ENCODE results near the gene SCG2. TPM values are rescaled to one million over a fixed set of nuclear protein-coding genes. Genes with fewer than 3 reads are reported as not detected.

SCG2 gene
- total RNA-seq, 1 donor from 2014 or later = 0.19 TPM

DNA sequence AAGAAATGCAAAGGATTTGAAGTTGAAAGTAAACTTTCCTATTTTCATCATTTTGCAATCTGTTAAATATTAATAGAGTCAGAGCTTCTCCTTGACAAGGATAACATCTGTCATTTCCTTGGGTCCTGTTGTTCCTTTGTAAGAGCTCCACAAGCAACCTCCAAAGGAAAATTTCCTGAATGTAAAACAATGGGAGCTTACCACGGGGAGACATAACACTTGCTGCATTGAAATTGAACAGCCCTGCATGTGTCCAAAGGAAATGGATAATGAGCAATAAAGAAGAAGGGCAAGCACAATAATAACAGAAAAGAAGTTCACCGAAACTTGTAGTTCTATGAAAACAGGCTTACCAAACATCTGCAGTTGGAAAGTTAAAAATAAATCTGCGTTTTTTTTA, 42.0 kb upstream of the SCG2 start:
- Histone ChIP-seq H3K27ac (replicated peaks) (no peak overlapping the region), H3K9me3 (replicated peaks) (peaks cover under 1% of the 10 kb centered on the region), H3K36me3 (no peaks in the 10 kb centered on the region), H3K4me1 (no peaks in the 10 kb centered on the region), H3K27me3 (ENCODE audit: low read depth) (no peaks in the 10 kb centered on the region), H3K4me3 (no peak overlapping the region)
- intact Hi-C loops (cut with micrococcal nuclease) = no loop called here
- DNase-seq = no peak
- TF ChIP-seq, protein P1, sequence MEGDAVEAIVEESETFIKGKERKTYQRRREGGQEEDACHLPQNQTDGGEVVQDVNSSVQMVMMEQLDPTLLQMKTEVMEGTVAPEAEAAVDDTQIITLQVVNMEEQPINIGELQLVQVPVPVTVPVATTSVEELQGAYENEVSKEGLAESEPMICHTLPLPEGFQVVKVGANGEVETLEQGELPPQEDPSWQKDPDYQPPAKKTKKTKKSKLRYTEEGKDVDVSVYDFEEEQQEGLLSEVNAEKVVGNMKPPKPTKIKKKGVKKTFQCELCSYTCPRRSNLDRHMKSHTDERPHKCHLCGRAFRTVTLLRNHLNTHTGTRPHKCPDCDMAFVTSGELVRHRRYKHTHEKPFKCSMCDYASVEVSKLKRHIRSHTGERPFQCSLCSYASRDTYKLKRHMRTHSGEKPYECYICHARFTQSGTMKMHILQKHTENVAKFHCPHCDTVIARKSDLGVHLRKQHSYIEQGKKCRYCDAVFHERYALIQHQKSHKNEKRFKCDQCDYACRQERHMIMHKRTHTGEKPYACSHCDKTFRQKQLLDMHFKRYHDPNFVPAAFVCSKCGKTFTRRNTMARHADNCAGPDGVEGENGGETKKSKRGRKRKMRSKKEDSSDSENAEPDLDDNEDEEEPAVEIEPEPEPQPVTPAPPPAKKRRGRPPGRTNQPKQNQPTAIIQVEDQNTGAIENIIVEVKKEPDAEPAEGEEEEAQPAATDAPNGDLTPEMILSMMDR (IDR thresholded peaks at IDR 0.05; ENCODE audit: borderline replicate concordance) = no peak

DNA sequence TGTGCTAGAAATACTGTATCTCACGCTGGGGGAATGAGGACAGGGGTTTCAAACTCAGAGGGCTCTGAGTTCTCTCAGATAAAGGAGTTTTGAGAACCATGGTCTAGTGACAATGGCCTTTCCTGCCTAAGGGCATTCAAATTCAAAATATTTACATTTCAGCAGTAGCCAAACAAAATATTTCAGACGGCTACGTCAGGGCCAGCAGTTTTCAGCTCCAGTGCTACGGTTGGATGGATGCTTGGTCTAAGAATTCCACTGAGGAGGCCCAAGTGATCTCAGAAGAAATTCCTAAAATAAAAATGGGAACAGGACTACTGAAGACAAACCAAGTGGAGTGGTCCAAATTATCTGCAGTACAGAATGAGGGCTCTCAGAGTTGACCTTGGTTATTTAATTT, 41.1 kb upstream of the SCG2 start:
- TF ChIP-seq, protein P1 (IDR thresholded peaks at IDR 0.05; ENCODE audit: borderline replicate concordance) = no peak
- Histone ChIP-seq H3K4me3 (no peak overlapping the region), H3K9me3 (replicated peaks) (peaks cover 6% of the 10 kb centered on the region), H3K27ac (replicated peaks) (no peak overlapping the region), H3K4me1 (no peaks in the 10 kb centered on the region), H3K36me3 (no peaks in the 10 kb centered on the region), H3K27me3 (ENCODE audit: low read depth) (no peaks in the 10 kb centered on the region)
- DNase-seq = no peak
- intact Hi-C loops (cut with micrococcal nuclease) = no loop called here

DNA sequence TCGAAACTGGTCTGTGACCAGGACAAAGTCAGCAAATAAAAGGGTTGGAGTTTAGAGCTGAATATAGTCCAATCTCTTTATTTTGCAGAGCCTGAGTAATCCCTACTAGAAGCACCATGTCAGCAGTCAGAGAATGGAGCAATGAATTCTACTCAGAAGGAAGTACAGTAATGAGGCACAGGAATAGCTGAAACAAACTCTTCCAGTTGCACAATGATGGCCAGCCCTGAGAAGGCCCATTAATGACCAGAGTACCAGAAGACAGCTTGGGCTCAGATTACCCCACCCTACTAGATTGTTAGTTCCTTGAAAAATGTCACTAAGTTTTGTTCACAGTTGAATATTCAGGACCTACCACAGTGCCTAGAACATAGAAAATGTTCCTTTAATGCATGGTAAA, 40.3 kb upstream of the SCG2 start:
- intact Hi-C loops (cut with micrococcal nuclease) = no loop called here
- Histone ChIP-seq H3K4me1 (no peaks in the 10 kb centered on the region), H3K4me3 (no peak overlapping the region), H3K27ac (replicated peaks) (no peak overlapping the region), H3K36me3 (no peaks in the 10 kb centered on the region), H3K27me3 (ENCODE audit: low read depth) (no peaks in the 10 kb centered on the region), H3K9me3 (replicated peaks) (peaks cover 6% of the 10 kb centered on the region)
- TF ChIP-seq, protein P1 (IDR thresholded peaks at IDR 0.05; ENCODE audit: borderline replicate concordance) = no peak
- DNase-seq = no peak

DNA sequence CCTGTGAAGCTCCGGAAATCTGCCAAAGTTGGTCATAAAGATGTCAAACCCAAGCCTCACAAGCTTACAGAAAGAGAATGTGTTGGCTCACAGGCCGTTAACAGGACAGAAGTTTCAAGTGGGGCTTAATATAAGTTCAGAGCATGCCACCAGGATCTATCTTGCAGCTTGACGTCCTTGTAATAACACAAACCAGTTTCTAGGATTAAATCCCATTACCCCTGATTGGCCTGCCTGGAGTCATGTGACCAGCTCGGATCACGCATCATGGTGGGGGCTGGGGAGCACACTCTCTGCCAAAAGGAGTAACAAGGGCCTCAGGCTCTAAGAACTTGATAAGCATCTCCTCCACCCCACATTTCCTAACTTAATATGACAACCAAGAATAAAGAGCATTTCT, 38.9 kb upstream of the SCG2 start:
- Histone ChIP-seq H3K4me1 (no peaks in the 10 kb centered on the region), H3K36me3 (no peaks in the 10 kb centered on the region), H3K4me3 (no peak overlapping the region), H3K27me3 (ENCODE audit: low read depth) (no peaks in the 10 kb centered on the region), H3K27ac (replicated peaks) (no peak overlapping the region), H3K9me3 (replicated peaks) (peaks cover 6% of the 10 kb centered on the region)
- intact Hi-C loops (cut with micrococcal nuclease) = no loop called here
- TF ChIP-seq, protein P1 (IDR thresholded peaks at IDR 0.05; ENCODE audit: borderline replicate concordance) = no peak
- DNase-seq = no peak

DNA sequence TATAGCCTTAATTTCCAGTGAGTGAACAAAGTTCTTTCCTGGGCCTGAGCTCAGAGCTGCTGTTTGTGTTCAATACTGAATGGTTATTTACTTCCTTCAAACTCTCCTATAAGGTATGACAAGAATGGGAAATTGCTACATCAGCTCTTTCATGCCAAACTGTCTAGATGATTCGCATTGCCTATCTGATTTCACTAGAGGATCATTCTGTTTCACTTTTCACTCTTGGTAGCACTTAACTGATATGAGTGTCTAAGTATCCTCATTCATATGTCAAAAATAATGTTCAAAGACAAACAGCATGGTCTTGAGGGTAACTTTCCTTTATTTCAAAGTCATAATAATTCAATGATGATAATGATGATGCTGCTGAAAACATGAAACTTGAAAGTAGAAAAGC, 32.9 kb upstream of the SCG2 start:
- Histone ChIP-seq H3K27ac (replicated peaks) (no peak overlapping the region), H3K9me3 (replicated peaks) (peaks cover 14% of the 10 kb centered on the region), H3K4me3 (no peak overlapping the region), H3K27me3 (ENCODE audit: low read depth) (no peaks in the 10 kb centered on the region), H3K4me1 (no peaks in the 10 kb centered on the region), H3K36me3 (no peaks in the 10 kb centered on the region)
- TF ChIP-seq, protein P1 (IDR thresholded peaks at IDR 0.05; ENCODE audit: borderline replicate concordance) = no peak
- DNase-seq = no peak
- intact Hi-C loops (cut with micrococcal nuclease) = no loop called here

DNA sequence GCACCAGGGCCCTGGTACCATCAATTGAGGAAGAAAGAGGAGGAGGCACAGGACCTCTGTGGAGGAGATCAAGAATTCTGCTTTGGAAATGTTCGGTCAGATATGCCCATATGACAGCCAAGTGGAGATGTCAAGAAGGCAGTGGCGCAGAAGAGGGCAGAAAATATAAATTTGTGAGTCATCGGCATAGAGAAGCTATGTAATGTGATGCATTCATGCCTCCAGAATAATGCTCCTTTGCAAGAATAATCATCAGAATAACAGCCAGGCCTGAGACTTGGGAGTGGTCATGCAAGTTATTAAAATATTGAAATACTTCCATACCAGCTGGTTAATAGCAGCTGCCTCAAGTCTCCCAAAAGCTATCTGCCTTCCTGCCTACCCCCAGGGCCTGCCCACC, 32.1 kb upstream of the SCG2 start:
- Histone ChIP-seq H3K27me3 (ENCODE audit: low read depth) (no peaks in the 10 kb centered on the region), H3K4me3 (no peak overlapping the region), H3K27ac (replicated peaks) (no peak overlapping the region), H3K36me3 (no peaks in the 10 kb centered on the region), H3K4me1 (no peaks in the 10 kb centered on the region), H3K9me3 (replicated peaks) (peaks cover 14% of the 10 kb centered on the region)
- intact Hi-C loops (cut with micrococcal nuclease) = no loop called here
- DNase-seq = no peak
- TF ChIP-seq, protein P1 (IDR thresholded peaks at IDR 0.05; ENCODE audit: borderline replicate concordance) = no peak
